HG03103 (cell line): Measurements from ENCODE around the gene CDC42EP5.

Experiments
- ATAC-seq: cut with Tn5 transposase; IDR thresholded peaks from one replicate; pipeline ENCODE4 v1.9.1; 2021; ENCODE audit warnings: low read depth; ENCODE audit not compliant: unreplicated experiment

Gene CDC42EP5

GRCh38 chr19:54463531-54464043, 9.5 kb downstream of the CDC42EP5 start, which contains the start of gene LENG9:
Gene LENG9, minus strand, starts transcription at chr19:54463778. Its CDS starts 252 bp downstream, at chr19:54463526.
- peak; percentile 55 for ATAC-seq

GRCh38 chr19:54462655-54463530, 10.2 kb downstream of the CDC42EP5 start:
- ATAC-seq = peak; percentile 16

- ATAC-seq = no peak
Measured at GRCh38 chr19:54462047-54462654, 10.9 kb downstream of the CDC42EP5 start.

- no peak for ATAC-seq
Measured at GRCh38 chr19:54461613-54462012, 11.5 kb downstream of the CDC42EP5 start.

- ATAC-seq = no peak
Measured at GRCh38 chr19:54461210-54461609, 11.9 kb downstream of the CDC42EP5 start.

- no peak for ATAC-seq
Measured at GRCh38 chr19:54460230-54461005, 12.7 kb downstream of the CDC42EP5 start.

GRCh38 chr19:54459282-54460229, 13.5 kb downstream of the CDC42EP5 start:
- no peak for ATAC-seq

GRCh38 chr19:54458648-54459281, 14.3 kb downstream of the CDC42EP5 start:
- no peak for ATAC-seq

GRCh38 chr19:54457773-54458647, 15.1 kb downstream of the CDC42EP5 start:
- no peak for ATAC-seq

GRCh38 chr19:54456423-54457373, 16.4 kb downstream of the CDC42EP5 start:
- ATAC-seq = no peak

- ATAC-seq = no peak
Measured at GRCh38 chr19:54455786-54456422, 17.2 kb downstream of the CDC42EP5 start.

GRCh38 chr19:54454781-54455675, 18.1 kb downstream of the CDC42EP5 start:
- no peak for ATAC-seq

- no peak for ATAC-seq
Measured at GRCh38 chr19:54453921-54454780, 18.9 kb downstream of the CDC42EP5 start.

GRCh38 chr19:54452626-54453025, 20.5 kb downstream of the CDC42EP5 start:
- ATAC-seq = no peak

GRCh38 chr19:54451997-54452396, 21.1 kb downstream of the CDC42EP5 start:
- no peak for ATAC-seq
